ENCODE results near the gene MDN1.
"Not testable (repeated sequence)": the region's sequence is repeated elsewhere in the genome, so short reads cannot be mapped to it uniquely, and the experiment has no call there.

Gene MDN1

DNA sequence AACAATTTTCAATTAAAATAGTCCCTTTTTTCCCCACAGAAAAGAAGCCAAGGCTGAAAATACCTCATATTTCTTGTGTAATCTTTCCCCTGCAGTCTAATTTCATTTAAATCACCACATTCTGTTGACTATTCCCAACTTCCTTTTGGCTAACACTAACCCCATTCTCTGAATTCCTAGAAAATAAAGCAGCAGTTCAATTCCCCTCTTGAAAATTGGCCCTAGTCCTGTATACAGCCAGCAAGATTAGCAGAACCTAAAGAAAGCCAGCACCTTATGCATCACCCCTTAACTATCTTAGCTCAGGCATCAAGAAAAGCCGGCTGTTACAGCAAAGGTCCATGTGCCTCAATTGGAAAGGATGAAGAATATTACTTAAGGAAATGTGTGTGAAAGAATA, 69.7 kb downstream of the MDN1 start:
- peaks cover 66% of the 10 kb centered on the region for H3K36me3 Mint-ChIP-seq (ENCODE audit: low read depth)
- no peak overlapping the region for H3K27ac Mint-ChIP-seq

GRCh38 chr6:89745716-89746115, 73.9 kb downstream of the MDN1 start:
- Mint-ChIP-seq H3K4me1 (no peaks in the 10 kb centered on the region), H3K27me3 (ENCODE audit: low read depth, poor library complexity) (no peaks in the 10 kb centered on the region), H3K4me3 (no peak overlapping the region), H3K36me3 (ENCODE audit: low read depth) (peaks cover 57% of the 10 kb centered on the region), H3K9me3 (no peaks in the 10 kb centered on the region), H3K27ac (no peak overlapping the region)
- DNase-seq, result no peak
- TF ChIP-seq, protein P1, sequence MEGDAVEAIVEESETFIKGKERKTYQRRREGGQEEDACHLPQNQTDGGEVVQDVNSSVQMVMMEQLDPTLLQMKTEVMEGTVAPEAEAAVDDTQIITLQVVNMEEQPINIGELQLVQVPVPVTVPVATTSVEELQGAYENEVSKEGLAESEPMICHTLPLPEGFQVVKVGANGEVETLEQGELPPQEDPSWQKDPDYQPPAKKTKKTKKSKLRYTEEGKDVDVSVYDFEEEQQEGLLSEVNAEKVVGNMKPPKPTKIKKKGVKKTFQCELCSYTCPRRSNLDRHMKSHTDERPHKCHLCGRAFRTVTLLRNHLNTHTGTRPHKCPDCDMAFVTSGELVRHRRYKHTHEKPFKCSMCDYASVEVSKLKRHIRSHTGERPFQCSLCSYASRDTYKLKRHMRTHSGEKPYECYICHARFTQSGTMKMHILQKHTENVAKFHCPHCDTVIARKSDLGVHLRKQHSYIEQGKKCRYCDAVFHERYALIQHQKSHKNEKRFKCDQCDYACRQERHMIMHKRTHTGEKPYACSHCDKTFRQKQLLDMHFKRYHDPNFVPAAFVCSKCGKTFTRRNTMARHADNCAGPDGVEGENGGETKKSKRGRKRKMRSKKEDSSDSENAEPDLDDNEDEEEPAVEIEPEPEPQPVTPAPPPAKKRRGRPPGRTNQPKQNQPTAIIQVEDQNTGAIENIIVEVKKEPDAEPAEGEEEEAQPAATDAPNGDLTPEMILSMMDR (IDR thresholded peaks at IDR 0.05), result no peak

More for the DNA sequence above, 69.7 kb downstream of the MDN1 start:
- DNase-seq, result no peak
- Mint-ChIP-seq H3K4me3 (no peak overlapping the region), H3K27me3 (ENCODE audit: low read depth, poor library complexity) (no peaks in the 10 kb centered on the region), H3K4me1 (no peaks in the 10 kb centered on the region), H3K9me3 (no peaks in the 10 kb centered on the region)
- TF ChIP-seq, protein P1 (IDR thresholded peaks at IDR 0.05), result no peak

GRCh38 chr6:89745096-89745495, 74.5 kb downstream of the MDN1 start:
- Mint-ChIP-seq H3K4me1 (no peaks in the 10 kb centered on the region), H3K9me3 (no peaks in the 10 kb centered on the region), H3K4me3 (no peak overlapping the region)

DNA sequence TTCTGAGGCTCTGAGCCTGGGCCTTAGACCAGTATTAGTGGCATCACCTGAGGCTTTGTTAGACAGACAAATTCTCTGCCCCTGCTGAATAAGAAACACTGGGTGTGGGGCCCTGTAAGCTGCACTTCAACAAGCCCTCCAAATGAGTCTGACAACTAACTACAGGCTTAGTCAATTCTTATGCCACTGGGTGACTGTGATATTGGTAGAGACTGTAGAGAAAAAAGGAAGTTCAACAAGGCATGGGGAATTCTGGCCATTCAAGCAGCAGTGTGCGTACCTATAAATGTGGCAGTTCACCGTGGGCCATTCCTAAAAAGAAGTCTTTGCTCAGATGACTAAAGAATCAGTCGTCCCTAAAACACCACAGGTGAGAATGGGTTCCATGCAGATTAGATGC, 82.7 kb downstream of the MDN1 start:
- Mint-ChIP-seq H3K4me3 (no peak overlapping the region), H3K27me3 (ENCODE audit: low read depth, poor library complexity) (no peaks in the 10 kb centered on the region), H3K27ac (peak overlapping the region; percentile 29), H3K9me3 (no peaks in the 10 kb centered on the region), H3K36me3 (ENCODE audit: low read depth) (peaks cover 62% of the 10 kb centered on the region), H3K4me1 (no peaks in the 10 kb centered on the region)
- DNase-seq, result no peak
- TF ChIP-seq, protein P1 (IDR thresholded peaks at IDR 0.05), result no peak

More at GRCh38 chr6:89745096-89745495, 74.5 kb downstream of the MDN1 start:
- H3K36me3 Mint-ChIP-seq (ENCODE audit: low read depth), result peaks cover 62% of the 10 kb centered on the region
- TF ChIP-seq, protein P1 (IDR thresholded peaks at IDR 0.05), result no peak
- no peak for DNase-seq
- H3K27me3 Mint-ChIP-seq (ENCODE audit: low read depth, poor library complexity), result no peaks in the 10 kb centered on the region
- no peak overlapping the region for H3K27ac Mint-ChIP-seq

GRCh38 chr6:89734526-89734925, 85.1 kb downstream of the MDN1 start:
- H3K27me3 Mint-ChIP-seq (ENCODE audit: low read depth, poor library complexity), result no peaks in the 10 kb centered on the region
- TF ChIP-seq, protein P1 (IDR thresholded peaks at IDR 0.05), result no peak
- H3K4me3 Mint-ChIP-seq, result no peak overlapping the region
- H3K9me3 Mint-ChIP-seq, result no peaks in the 10 kb centered on the region
- H3K27ac Mint-ChIP-seq, result no peak overlapping the region
- DNase-seq, result no peak
- peaks cover 71% of the 10 kb centered on the region for H3K36me3 Mint-ChIP-seq (ENCODE audit: low read depth)
- H3K4me1 Mint-ChIP-seq, result no peaks in the 10 kb centered on the region

GRCh38 chr6:89731924-89732567, 87.5 kb downstream of the MDN1 start:
- Mint-ChIP-seq H3K9me3 (no peaks in the 10 kb centered on the region), H3K4me3 (no peak overlapping the region), H3K27me3 (ENCODE audit: low read depth, poor library complexity) (no peaks in the 10 kb centered on the region), H3K4me1 (no peaks in the 10 kb centered on the region), H3K36me3 (ENCODE audit: low read depth) (peaks cover 67% of the 10 kb centered on the region), H3K27ac (no peak overlapping the region)
- no peak for DNase-seq
- TF ChIP-seq, protein P1 (IDR thresholded peaks at IDR 0.05), result no peak

DNA sequence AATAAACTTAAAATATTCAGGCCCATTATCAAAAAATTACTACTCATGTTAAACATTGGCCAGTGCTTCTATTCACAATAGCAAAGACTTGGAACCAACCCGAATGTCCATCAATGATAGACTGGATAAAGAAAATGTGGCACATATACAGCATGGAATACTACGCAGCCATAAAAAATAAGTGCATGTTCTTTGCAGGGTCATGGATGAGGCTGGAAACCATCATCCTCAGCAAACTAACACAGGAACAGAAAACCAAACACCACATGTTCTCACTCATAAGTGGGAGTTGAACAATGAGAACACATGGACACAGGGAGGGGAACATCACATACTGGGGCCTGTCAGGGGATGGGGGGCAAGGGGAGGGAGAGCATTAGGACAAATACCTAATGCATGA, 88.3 kb downstream of the MDN1 start:
- not testable (repeated sequence) for H3K27me3 Mint-ChIP-seq (ENCODE audit: low read depth, poor library complexity); H3K9me3 Mint-ChIP-seq; H3K4me1 Mint-ChIP-seq; DNase-seq; H3K27ac Mint-ChIP-seq; H3K4me3 Mint-ChIP-seq
- peaks cover 70% of the 10 kb centered on the region for H3K36me3 Mint-ChIP-seq (ENCODE audit: low read depth)
